Measurements from ENCODE around the gene GIGYF1. TPM values are rescaled to one million over a fixed set of nuclear protein-coding genes. Genes with fewer than 3 reads are reported as not detected.

The GIGYF1 gene
- total and polyA plus RNA-seq, 2 donors (not counting 3 experiments of a cell fraction or from before 2014, with no cell fraction given): 13.6 to 46.3 TPM

GRCh38 chr7:100722480-100723212, 28.6 kb upstream of the GIGYF1 start:
- no peak for FAIRE-seq
- CTCF ChIA-PET: interaction anchor here (1.8 to 2.2 kb wide), 2 partner anchors 17 to 134 kb away, joined by 5 to 13 read pairs; partner anchors contain the start of gene POP7
- no peaks in the 10 kb centered on the region for H3K9me3 ChIP-seq (replicated peaks; ENCODE audit: control insufficient read depth, insufficient read depth, low read length)
- H2AFZ ChIP-seq (ENCODE audit: low read depth, low read length): no peak overlapping the region
- POLR2A ChIA-PET: no interaction called here
- H4K20me1 ChIP-seq (replicated peaks; ENCODE audit: control insufficient read depth, extremely low read depth, insufficient read depth, low read length): no peaks in the 10 kb centered on the region
- H3K79me2 ChIP-seq (ENCODE audit: control insufficient read depth, insufficient read depth, low read length): no peaks in the 10 kb centered on the region
- no peak for TF ChIP-seq FOS (IDR thresholded peaks at IDR 0.05; ENCODE audit: borderline replicate concordance, insufficient read depth, low read length)
- no peak for TF ChIP-seq POLR2AphosphoS5 (IDR thresholded peaks at IDR 0.05; ENCODE audit: insufficient read depth, low read depth, low read length)
- TF ChIP-seq EZH2 (IDR thresholded peaks at IDR 0.05; ENCODE audit: borderline replicate concordance, low read depth, low read length, severe bottlenecking): no peak
- no peak for TF ChIP-seq POLR2A (IDR thresholded peaks at IDR 0.05; ENCODE audit: low read depth, low read length)
- TF ChIP-seq GATA2 (IDR thresholded peaks at IDR 0.05; ENCODE audit: insufficient read depth, insufficient read length, low read depth, low read length): no peak
- TF ChIP-seq JUN (IDR thresholded peaks at IDR 0.05; ENCODE audit: borderline replicate concordance, insufficient read depth, insufficient read length, low read depth): no peak
- TF ChIP-seq MYC (IDR thresholded peaks at IDR 0.05; ENCODE audit: low read depth, low read length): no peak
- TF ChIP-seq, protein P1, sequence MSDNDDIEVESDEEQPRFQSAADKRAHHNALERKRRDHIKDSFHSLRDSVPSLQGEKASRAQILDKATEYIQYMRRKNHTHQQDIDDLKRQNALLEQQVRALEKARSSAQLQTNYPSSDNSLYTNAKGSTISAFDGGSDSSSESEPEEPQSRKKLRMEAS (IDR thresholded peaks at IDR 0.05; ENCODE audit: insufficient read depth, insufficient read length): no peak
- TF ChIP-seq, protein P2, sequence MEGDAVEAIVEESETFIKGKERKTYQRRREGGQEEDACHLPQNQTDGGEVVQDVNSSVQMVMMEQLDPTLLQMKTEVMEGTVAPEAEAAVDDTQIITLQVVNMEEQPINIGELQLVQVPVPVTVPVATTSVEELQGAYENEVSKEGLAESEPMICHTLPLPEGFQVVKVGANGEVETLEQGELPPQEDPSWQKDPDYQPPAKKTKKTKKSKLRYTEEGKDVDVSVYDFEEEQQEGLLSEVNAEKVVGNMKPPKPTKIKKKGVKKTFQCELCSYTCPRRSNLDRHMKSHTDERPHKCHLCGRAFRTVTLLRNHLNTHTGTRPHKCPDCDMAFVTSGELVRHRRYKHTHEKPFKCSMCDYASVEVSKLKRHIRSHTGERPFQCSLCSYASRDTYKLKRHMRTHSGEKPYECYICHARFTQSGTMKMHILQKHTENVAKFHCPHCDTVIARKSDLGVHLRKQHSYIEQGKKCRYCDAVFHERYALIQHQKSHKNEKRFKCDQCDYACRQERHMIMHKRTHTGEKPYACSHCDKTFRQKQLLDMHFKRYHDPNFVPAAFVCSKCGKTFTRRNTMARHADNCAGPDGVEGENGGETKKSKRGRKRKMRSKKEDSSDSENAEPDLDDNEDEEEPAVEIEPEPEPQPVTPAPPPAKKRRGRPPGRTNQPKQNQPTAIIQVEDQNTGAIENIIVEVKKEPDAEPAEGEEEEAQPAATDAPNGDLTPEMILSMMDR (IDR thresholded peaks at IDR 0.05; ENCODE audit: extremely low read depth in 1 of 2, insufficient read depth in 1 of 2, low read depth in 1 of 2, low read length in 2 of 2): no peak
- H3K36me3 ChIP-seq (ENCODE audit: control insufficient read depth in 2 of 2, extremely low read depth in 1 of 2, insufficient read depth in 2 of 2, low read length in 2 of 2): no peaks in the 10 kb centered on the region
- no peak overlapping the region for H3K4me2 ChIP-seq (ENCODE audit: insufficient read depth, low read length)
- H3K9me1 ChIP-seq (replicated peaks; ENCODE audit: control insufficient read depth, extremely low read depth, insufficient read depth, low read length): no peaks in the 10 kb centered on the region
- dilution Hi-C loops (cut with MboI; ENCODE audit: extremely low pct_ligation_motif_present, low sequenced_read_pairs): loop anchor here (25.0 kb wide), 1 partner anchor 115 kb away; the partner anchor contains the start of gene EPHB4
- peaks cover 29 to 34% of the 10 kb centered on the region in 2 experiments for H3K27me3 ChIP-seq (ENCODE audit: control insufficient read depth in 2 of 2, insufficient read depth in 2 of 2, low read length in 2 of 2)
- no TSS peak for BruUV-seq (replicated peaks)
- no peak overlapping the region for H3K9ac ChIP-seq (replicated peaks; ENCODE audit: extremely low read depth, insufficient read depth, low read length)
- no peak overlapping the region for H3K27ac ChIP-seq (ENCODE audit: insufficient read depth, low read depth, low read length)
- no peak overlapping the region for H3K4me3 ChIP-seq (replicated peaks in 1 of 3; ENCODE audit: insufficient read depth in 1 of 3, low read depth in 1 of 3, low read length in 3 of 3)
- intact Hi-C loops (cut with micrococcal nuclease): no loop called here
- no peak for DNase-seq (ENCODE audit: low read depth, low spot score)
- H3K4me1 ChIP-seq (ENCODE audit: control insufficient read depth, extremely low read depth, insufficient read depth, low read length): no peaks in the 10 kb centered on the region

Measured in endothelial cell of umbilical vein (primary cell).